CD4-positive, alpha-beta T cell treated with Interleukin-17A for 1 hour (primary cell): Measurements from ENCODE around the gene TRAF4.
"Not testable (repeated sequence)": the region's sequence is repeated elsewhere in the genome, so short reads cannot be mapped to it uniquely, and the experiment has no call there.

Experiments
- DNase-seq: peaks from one replicate; pipeline ENCODE4 v3.0.0-alpha.2; 2020

Gene TRAF4

GRCh38 chr17:28715217-28715616 is 28.6 kb upstream of the TRAF4 start:
- DNase-seq = no peak

- DNase-seq = no peak
These were observed 26.9 kb upstream of the TRAF4 start for GRCh38 chr17:28716740-28717577.

GRCh38 chr17:28717578-28718332 is 26.1 kb upstream of the TRAF4 start, which contains the start of gene RAB34:
Gene RAB34 (minus strand): TSS chr17:28717868. CDS start chr17:28717266, 602 bp downstream.
- DNase-seq = no peak

- DNase-seq = no peak
These were observed 25.3 kb upstream of the TRAF4 start for GRCh38 chr17:28718333-28719020.

- no peak for DNase-seq
These were observed 24.8 kb upstream of the TRAF4 start for GRCh38 chr17:28719021-28719433.

- DNase-seq = peak; percentile 48
These were observed 23.4 kb upstream of the TRAF4 start for GRCh38 chr17:28720247-28720996.

GRCh38 chr17:28720997-28721329 is 22.8 kb upstream of the TRAF4 start:
- not testable (repeated sequence) for DNase-seq

- no peak for DNase-seq
These were observed 21.2 kb upstream of the TRAF4 start for GRCh38 chr17:28722417-28723158.

- no peak for DNase-seq
These were observed 20.5 kb upstream of the TRAF4 start for GRCh38 chr17:28723159-28723835.

GRCh38 chr17:28723836-28724499 is 19.8 kb upstream of the TRAF4 start:
- DNase-seq = not testable (repeated sequence)

- DNase-seq = no peak
These were observed 19.2 kb upstream of the TRAF4 start for GRCh38 chr17:28724500-28725165.

GRCh38 chr17:28725166-28725659 is 18.6 kb upstream of the TRAF4 start:
- DNase-seq = peak; percentile 25

- DNase-seq = no peak
These were observed 18.1 kb upstream of the TRAF4 start for GRCh38 chr17:28725660-28726225.

GRCh38 chr17:28726226-28726626 is 17.6 kb upstream of the TRAF4 start, which contains the start of gene TLCD1:
Gene TLCD1 (minus strand): TSS chr17:28726233. CDS start chr17:28726097, 136 bp downstream.
- DNase-seq = peak; percentile 71

GRCh38 chr17:28726627-28727491 is 17.0 kb upstream of the TRAF4 start:
- DNase-seq = peak; percentile 93

- peak; percentile 97 for DNase-seq
These were observed 15.2 kb upstream of the TRAF4 start, which contains the start of gene NEK8 for GRCh38 chr17:28728364-28729200. Gene NEK8 (plus strand): TSS chr17:28728788. CDS start chr17:28728814, 26 bp downstream.

GRCh38 chr17:28729950-28730330 is 13.9 kb upstream of the TRAF4 start:
- no peak for DNase-seq
